Stimulated activated CD4-positive, alpha-beta T cell treated with anti-CD3 and anti-CD28 coated beads, Interleukin-12 subunit alpha, Interleukin-12 subunit beta, amount 100 ng/mL, for 24 hours (primary cell): ENCODE data around the gene ZDHHC7.
A peak's percentile ranks its signal among the peaks of the same experiment; 100 is the strongest.
"Not testable (repeated sequence)": the region's sequence is repeated elsewhere in the genome, so short reads cannot be mapped to it uniquely, and the experiment has no call there.

ENCODE experiments used
- DNase-seq, 2 experiments: peaks; one replicate each; pipeline ENCODE4 v3.0.0-alpha.2; 2020; ENCODE audit warnings: low read depth in 2 of 2

Gene ZDHHC7, protein sequence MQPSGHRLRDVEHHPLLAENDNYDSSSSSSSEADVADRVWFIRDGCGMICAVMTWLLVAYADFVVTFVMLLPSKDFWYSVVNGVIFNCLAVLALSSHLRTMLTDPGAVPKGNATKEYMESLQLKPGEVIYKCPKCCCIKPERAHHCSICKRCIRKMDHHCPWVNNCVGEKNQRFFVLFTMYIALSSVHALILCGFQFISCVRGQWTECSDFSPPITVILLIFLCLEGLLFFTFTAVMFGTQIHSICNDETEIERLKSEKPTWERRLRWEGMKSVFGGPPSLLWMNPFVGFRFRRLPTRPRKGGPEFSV

DNA sequence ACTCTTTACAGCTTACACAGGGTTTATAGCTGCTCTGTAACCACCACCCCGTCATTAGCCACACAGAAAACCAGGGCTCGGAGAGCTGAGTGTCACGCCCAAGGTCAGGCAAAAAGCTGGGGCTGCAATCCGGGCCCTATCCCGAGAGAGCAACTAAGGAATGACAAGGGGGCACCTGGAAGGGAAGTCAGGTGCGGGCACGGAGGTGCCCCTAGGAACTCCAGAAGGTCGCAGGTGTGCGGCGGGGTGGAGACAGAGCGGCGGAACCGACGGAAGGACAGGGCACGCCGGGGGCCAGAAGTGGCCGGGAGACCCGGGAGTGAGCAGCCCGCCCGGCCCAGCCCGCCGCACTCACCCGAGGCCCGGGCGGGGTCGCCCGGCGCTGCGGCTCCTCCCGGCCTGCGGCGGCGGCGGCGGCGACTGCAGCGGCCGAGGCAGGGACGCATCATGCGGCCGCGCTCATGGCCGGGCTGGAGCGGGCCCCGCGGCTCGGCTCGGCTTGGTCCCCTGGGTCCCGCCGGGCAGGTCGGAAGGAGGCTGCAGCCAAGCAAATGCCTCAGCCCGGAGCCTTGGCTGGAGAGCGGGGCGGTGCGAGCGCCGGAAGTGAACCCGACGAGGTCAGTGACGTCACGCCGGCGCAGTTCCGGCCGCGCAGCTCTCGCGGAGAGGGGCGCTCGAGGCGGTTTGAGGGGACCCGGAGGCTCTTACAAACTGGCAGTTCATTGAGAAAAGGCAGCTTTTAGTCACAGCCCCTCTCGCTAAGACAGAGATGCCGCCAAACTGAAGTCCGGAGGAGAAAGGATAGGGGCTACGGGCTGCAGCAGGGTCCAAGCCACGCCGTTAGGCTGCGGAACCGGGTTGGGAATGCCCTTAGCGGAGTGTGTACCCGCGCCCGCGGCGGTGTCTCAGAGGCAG is at the start of gene ZDHHC7:
ZDHHC7 (minus strand) TSS at position 605 of the 915 bp plus-strand sequence. CDS start 20,917 bp downstream, outside the sequence.
- peak; percentile 69 to 78 for DNase-seq

DNA sequence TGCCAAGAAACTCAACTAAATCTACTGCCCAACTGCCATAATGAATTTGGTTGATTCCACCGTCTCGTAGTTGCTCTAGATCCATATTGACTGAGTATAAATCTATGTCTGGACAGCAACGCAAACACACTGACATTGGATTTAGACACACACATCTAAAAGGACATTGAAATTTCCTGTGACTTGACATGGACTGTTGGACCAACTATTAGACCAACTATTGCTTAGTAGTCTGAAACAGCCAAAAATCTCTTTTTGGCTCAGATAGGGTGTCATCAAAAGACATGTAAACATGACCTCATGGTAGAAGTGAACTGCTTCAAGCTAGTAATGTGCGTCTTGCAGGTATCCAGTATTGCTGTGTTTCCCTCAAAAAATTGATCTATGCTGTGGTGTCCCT is 47.6 kb upstream of the ZDHHC7 start:
- no peak for DNase-seq

DNA sequence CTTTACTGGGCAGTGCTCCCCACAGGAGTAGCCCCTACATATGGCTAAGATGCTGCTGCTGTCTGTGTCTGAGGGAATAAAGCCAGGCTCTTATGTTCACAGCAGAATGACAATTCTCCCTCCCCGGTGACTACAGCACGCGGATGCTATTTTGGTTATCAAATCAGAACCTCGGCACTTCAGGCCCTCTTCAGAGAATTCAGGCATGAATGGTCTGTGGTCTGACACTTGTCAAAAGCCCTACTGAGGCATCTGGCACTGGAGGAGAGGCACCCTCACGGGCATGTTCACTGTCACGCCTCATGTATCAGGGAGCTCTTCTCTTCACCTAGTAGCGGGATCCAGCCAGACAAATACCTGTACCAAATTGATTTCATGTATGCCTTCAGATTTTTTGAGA is 46.6 kb upstream of the ZDHHC7 start:
- DNase-seq = no peak

DNA sequence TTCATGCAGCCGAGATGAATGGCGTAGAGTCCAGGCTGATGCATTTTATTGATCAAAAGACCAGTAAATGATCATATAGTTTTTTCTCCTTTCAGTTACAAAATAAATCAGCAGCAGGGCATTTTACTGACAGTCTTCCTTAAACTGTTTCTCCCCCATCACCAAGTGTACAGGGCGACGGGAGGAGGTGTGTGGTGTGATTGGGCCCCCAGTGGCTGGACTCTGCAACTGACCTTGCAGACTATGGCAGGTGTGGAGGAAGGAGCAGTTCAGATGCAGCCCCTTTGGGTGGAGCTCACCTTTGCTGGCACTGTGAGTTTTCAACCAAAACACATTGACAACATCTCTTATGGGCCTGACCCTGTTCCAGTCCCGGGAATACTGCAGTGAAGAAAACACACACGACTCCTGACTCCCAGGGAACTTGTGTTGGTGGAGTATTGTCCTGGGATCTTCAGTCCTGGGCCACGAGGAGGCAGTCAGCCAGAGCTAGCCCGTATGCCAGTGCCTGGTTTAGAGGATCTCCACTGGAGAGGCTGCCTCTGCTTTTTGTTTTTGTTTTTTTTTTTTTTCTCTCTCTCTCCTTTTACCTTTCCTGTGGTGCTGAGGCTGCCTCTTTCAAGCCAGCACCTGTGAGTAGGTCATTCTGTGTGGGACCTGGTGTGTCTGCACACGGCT is 46.0 kb upstream of the ZDHHC7 start:
- no peak for DNase-seq

DNA sequence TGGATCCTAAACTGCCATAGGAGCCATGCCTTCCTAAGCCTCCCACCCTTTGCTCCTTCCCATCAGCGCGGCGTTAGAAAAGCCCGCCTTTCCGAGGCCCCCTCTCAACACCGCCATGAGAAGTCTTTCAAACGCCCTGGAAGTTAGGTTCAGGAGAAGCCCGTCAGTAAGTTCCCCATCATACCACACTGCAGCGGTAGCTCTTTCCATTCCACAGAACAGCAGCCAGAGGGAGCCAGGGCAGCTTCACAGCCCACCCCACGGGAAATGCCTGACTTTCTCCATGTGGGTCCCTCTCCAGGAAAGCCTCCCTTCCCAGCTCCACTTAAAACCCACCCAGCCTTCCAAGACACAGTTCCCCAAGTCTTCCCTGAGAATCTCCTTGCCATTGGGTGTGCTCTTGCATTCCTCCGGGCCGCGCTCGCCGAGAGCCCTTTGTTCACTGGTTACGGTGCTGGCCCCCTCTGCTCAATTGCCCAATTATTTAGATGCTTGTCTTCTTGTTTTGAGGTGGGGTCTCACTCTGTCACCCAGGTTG is 44.9 kb upstream of the ZDHHC7 start:
- no peak for DNase-seq

DNA sequence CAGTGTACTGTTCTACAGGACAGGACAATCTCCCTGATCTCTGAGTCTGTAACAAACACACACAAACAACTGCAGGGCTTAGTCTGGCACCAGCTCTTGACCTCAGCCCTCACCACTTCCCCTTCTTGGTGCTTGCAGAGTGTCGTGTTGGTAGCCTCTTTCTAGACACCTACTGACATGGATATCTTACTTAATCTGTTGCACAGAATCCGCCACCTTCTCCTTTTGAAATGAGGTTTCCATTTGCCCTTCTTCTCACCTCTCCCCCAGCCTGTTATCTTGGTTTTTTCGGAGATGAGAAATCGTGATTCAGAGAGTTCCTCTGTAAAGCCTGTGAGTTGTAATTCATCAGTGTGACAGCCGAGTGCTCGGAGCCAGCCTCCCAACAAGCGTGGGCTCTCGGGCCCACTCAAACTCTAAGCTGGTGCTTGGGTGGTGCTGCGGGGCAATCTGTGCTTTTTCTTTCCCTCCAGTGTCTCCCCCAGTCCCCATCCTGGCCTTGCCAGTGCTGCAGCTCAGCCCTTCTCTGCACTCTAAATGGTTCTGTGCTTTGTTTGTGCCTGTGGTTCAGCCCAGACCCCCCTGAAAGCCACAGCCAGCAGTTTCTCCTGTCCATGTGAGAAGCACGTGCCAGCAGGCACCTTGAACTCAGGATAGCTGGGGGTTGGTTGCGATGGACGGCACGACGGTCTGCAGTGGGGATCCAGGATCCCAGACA is 44.3 kb upstream of the ZDHHC7 start:
- peak; percentile 39 to 45 for DNase-seq

DNA sequence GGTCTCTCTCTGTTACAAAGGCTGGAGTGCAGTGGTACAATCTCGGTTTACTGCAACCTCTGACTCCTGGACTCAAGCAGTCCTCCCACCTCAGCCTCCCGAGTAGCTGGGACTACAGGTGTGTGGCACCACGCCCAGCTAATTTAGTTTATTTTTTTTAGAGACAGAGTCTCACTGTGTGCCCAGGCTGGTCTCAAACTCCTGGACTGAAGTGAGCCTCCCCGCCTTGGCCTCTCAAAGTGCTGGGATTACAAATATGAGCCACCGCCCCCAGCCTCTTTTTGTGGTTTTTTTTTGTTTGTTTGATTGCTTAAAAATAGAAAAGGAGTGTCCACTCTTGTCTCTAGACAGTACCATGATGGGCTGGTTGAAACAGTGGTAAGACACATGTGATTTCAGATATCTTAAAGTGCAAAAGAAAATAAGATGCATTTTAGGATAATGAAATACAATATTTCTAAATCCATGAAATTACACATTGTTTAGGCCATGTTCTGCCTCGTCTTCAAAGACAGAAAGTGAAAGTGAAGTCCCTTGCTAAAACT is 43.7 kb upstream of the ZDHHC7 start:
- no peak for DNase-seq

DNA sequence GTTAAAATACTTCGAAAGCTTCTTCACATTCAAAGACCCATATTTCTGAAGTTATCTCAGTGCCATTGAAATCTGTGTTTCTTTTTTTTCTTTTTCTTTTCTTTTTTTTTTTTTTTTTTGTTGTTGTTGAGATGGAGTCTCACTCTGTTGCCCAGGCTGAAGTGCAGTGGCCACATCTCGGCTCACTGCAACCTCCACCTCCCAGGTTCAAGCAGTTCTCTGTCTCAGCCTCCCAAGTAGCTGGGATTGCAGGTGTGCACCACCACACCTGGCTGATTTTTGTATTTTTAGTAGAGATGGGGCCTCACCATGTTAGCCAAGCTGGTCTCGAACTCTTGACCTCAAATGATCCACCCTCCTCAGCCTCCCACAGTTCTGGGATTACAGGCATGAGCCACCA is 43.0 kb upstream of the ZDHHC7 start:
- DNase-seq = not testable (repeated sequence)

DNA sequence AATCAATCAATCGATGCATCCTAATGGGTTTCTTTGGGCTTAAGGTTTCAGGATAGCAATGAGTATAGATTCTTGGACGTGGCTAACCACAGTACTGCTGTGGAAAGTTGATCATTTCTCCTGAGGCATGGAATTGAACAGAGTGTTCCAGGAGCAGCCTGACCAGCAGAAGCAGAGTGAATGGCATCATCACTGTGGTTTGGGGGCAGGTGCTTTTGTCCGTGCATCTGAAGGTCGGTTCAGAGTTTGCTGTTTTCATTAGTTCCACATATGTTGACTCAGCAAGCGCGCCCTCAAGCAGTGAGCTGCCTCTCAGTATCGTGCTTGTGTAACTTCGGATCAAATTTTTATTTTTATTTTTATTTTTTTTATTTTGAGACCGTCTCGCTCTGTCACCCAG is 41.2 kb upstream of the ZDHHC7 start:
- no peak for DNase-seq

DNA sequence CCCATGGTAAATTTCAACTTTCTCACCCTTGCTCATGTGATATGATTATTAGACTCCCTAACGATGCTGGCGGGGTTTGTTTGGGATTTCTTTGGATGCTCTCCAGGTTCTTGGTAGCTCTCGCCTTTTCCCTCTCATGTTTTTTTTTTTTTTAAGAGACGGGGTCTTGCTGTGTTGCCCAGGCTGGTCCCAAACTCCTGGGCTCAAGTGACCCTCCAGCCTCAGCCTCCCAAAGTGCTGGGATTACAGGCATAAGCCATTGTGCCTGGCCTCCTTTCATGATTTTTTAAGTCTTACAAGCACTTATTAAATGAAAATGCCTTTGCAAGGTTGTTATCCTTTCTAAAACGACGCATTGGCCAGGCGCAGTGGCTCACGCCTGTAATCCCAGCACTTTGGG is 40.3 kb upstream of the ZDHHC7 start:
- DNase-seq = no peak

DNA sequence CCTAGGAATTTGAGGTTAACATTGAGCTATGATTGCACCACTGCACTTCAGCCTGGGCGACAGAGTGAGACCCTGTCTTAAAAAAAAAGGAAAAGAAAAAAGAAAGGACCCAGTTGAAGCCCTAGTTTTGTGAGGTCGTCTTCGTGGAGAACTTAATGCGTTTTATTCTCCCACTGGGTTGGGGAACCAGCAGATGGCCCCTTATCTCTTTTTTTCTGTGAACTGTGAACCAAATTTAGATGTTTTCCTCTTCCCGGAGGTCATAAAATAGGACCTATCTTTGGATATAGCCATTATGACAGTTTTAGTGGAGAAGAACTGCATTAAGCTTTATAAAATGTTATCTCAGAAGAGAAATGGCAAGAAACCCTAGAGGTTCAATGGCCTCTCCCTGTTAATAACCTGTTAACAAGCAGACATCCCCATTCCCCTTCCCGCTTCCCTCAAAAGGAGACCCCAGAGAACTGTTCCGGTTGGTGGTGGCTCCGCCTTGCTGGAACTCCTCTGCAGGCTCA is 39.8 kb upstream of the ZDHHC7 start:
- no peak for DNase-seq

DNA sequence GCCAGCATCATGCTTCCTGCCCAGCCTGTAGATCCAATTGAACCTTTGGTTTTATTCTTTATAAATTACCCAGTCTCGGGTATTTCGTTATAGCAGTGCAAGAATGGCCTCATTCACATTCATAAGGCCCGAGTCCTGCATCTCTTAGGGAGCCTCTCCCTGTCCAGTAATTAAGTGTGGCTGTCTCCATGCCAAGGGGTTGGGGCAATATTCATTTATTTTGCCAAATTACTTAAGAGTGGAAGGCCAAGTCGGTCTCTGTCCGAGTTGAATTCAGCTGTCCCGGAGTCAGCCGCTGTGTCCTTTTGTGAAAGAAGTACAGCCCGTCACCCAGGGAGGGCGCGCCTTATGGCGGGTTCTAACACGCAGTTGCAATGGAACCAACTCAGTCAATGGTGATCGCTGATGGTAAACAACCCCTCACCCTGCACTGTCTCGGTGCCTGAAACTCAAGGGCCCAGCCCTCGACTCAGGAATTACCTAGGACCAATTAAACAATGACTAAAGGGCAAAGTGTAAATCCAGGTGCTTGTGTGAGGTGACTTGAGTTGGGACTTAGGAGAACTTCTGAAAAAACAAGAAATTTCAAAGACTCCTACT is 38.5 kb upstream of the ZDHHC7 start:
- DNase-seq = no peak

DNA sequence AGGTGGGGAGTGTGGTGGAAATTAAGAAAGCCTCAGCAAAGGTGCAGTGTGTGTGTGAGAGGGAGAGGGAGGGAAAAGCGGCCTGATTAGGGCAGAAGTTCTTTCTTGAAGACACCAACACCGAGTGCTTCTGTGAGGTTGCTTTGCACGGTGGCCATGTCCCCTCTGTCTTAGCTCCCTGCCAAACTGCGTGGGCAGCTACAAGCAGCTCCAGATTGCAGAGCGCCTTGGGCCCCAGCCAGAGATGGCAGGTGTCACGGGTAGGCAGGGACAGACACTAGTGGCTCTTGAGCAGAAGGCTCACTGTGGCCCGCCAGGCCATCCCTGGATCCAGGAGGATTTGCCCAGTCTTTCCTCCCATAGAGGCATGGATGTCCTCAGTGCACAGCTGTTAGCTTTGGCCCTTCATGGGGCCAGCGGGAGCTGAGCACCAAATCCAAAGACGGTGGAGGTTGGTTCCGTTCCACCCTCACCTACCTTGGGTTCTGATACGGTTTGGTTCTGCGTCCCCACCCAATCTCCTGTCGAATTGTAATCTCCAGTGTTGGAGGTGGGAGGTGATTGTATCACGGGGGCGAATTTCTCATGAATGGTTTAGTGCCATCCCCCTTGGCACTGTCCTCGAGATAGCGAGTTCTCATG is 37.7 kb upstream of the ZDHHC7 start:
- no peak for DNase-seq

DNA sequence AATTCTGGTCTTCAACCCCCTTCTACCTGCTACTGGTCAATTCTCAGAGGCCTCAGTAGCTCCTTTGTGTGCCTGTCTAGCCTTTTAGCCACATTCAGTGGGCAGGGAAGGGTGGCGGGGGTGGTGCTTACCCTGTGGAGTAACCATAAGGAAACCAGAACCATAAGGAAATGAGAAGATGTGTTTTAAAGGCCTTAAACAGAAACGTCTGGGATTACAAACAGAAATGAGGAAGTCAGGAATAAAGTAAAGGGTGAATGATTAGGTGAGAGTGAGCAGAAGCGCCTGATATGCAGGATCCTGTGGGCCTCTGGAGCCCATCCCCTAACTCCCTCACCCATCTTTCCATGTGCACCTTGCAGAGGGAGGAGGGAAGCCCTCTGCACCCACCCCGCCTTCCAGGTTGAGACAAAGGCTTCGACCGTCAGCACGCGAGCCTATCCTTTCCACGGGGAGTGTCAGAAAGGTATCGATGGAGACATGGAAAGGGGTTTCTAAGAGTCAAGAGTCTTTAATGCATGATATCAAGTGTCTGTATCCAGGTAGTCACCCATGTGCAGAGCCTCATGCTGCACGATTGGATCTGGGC is 36.6 kb upstream of the ZDHHC7 start:
- no peak for DNase-seq

DNA sequence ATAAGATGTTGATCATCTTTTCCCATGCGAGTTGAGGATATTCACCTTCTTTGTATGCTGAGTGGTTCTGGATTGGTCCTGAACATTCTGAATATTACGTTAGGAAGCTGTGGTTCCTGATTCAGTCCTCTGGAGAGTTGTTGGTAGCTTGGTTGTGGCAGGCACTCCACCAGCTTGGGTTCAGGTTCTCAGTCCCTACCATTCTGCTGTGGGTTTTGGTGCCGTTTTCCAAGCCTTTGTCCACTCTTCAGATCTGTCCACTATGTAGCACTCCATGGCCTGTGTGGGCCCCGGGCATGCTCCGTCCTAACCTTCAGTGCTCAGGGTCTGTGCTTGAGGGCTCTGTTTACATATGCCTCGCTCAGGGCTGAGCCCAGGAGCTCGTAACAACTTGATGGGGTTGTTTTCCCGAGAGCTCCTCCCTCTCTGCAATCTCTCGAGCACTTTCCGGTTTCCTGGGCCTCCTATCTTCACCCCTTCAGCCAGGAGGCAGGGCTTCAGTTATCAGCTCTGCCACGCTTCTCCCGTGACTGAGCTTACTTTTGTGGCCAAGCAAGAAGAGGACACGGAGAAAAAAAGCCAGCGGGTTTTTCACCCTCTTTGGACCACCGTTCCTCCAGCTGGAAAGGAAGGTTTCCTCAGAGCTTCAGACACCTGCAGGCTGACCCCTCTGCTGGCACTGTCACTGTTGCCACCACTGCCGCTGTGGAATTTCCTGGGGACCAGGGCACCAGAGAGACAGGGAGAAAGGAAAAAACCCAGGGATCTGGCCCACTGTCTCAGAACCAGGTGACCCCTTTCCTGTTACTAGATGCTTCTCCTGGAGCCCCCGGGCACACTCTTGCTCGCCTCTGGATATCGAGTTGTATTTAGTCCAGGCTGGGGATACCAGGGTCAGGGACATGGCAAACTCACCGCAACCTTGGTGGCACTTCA is 35.9 kb upstream of the ZDHHC7 start:
- no peak for DNase-seq

DNA sequence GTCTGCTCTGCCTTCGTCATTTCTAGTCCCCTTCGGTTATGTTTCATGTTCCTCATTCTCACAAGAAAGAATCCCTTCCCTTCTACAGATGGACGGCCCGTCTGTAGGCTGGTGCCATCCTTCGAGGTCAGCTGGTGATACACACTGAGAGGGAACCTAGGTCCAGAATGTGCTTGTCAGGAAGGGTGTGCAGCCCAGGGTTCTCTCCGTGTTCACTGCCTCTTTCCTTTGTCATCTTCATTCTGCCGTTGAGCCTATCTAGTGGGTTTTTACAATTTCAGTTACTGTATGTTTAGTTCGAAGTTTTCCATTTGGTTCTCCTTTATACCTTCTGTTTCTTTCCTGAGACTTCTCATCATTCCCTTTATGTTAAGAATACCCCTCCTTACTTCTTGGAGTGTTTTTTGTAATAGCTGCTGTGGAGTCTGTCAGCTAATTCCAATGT is 35.2 kb upstream of the ZDHHC7 start:
- DNase-seq = no peak

DNA sequence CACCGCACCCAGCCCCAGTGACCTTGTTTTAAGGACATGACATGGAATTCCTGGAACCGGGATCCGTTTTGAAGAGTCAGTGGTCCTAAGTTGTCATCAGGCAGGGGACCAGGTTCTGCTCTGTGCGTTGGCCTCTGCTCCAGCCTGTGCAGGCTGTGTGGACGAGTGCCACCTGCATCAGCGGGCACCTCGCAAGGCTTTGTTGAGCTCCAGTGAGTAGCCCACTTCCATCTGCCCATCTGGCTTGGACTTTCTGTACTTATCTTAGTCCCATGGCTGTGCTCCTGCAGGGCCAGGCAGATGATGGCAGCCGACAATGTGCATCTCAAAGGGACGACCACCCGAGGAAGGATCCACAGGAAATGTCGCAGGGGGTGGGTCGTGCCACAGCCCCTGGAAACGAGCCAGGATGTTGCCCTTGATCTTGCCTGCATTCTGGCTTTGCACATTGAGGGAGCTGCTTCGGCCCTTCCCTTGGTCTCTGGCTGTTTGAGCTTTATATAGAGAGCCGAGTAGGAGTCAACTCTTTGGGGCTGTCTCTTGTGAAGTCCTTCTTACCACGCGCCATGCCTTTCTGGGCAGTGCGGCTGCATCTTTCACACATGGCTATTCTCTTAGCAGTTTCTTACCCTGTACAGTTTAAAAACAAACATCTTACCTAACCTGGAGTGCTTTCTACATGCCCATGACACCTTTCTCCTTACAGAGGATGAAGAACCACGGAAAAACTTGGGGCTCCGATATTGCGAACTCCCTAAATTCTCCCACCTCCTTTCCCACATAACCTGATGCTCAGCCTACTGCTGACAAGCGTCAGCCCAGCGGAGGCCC is 34.5 kb upstream of the ZDHHC7 start:
- no peak for DNase-seq

DNA sequence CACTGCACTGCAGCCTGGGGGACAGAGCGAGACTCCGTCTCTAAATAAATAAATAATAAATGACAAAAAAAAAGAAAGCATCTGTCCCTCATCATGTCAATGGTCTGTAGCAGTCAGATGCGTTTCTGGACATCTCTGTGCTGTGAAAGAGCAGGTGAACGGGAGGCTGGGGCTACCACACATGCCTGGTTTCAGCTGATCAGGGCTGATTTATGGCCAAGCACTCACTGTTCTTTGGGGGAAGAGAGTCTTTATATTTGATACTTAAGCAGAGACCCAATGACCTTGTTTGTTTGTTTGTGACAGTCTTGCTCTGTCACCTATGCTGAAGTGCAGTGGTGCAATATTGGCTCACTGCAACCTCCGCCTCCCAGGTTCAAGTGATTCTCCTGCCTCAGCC is 33.7 kb upstream of the ZDHHC7 start:
- no peak for DNase-seq
